ENCODE results near the gene CREB3L4. TPM values are rescaled to one million over a fixed set of nuclear protein-coding genes. Genes with fewer than 3 reads are reported as not detected.
"Not testable (repeated sequence)": the region's sequence is repeated elsewhere in the genome, so short reads cannot be mapped to it uniquely, and the experiment has no call there.

The CREB3L4 gene
- polyA plus RNA-seq, 4 donors, result 31.4 to 37.0 (median 34.8) TPM

DNA sequence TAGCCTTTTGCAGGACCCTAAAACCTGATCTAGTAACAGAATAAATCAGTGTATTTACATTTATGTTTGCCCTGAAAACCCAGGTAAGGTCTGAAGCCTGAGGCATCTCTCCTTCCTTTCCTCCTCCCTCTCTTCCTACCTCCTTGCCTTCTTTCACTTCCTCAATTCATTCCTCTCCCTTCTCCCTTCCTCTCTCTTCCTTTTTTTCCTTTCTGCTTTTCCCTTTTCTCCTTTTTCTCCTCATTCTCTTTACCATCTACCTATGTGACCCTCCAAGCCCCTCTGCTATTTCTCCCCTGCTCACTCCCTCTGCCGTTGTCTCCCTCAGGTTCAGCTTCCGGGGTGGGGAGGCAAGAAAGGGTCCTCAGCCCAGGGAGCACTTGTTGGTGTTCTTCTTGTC is 14.0 kb downstream of the CREB3L4 start:
- DNase-seq (ENCODE audit: low read depth in 4 of 4, low spot score in 3 of 4), result not testable (repeated sequence)

DNA sequence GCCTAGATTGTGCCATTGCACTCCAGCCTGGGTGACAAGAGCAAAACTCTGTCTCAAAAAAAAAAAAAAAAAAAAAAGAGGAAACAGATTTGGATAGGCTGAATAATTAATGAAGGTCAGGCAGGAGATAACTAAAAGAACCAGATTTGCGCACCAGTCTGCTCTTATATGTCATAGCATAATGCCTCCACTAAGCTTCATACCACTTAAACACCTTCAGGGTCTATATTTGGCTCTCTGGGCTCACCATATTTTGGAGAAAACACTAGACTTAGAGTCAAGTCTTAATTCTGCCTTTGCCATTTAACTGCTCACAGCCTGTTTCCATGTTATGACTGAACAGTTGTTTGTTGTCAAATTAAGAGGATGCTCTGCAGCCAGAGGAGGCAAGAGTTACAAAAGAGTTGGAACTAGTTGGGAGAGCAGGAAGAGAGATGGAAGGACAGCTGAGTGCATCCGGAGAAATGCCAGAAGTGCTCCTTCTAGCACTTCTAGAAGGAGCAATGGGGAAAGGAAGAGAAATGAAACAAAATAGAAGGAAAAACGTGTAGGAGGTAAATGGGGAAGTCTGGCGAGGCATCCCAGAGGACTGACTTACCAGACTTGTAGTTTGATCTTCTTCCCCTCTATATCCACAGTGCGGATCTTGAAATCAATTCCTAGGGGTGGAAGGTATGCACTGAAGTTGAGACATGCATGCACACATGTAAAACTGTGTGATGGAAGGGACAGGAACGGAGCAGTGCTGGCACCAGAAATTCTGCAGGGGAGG is 16.6 kb downstream of the CREB3L4 start:
- no peak for DNase-seq (ENCODE audit: low read depth in 4 of 4, low spot score in 3 of 4)

- no peak for DNase-seq (ENCODE audit: low read depth in 4 of 4, low spot score in 3 of 4)
Observed at GRCh38 chr1:153985341-153985912, 17.7 kb downstream of the CREB3L4 start.

DNA sequence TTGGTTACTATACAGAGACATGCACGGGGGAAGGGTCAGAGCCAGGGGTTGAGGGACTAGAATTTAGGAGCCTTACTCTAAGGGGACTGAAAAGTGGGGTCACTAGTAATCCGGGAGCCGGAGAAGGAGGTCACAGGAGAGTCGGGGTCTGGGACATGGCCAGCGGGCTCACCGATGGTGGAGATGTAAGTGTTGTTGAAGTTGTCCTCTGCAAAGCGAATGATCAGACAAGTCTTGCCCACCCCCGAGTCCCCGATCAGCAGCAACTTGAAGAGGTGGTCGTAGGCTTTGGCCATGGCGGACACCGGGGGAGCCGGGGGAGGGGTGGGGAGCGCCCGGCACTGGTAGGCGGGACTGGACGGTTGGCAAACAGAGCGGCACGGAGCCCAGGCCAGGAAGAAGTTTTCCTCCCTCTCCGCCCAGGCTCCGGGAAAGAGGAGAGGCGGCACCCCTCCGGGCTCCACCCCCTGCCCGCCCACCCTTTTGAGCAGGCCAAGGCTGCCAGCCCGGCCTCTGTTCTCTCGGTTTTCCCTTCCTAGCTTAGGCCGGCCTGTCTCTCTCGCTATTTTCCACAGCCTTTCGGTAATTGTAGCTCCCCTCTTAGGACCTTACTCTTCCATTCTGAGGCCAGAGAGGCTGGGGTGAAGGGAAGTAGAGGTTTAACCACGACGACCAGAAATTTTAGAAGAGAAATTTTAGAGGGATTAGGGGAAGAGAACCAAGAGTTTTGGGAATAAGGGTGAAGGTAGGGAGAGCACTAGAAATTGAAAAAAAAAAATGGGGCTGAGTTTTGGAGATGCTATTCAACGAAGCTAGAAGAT is 18.4 kb downstream of the CREB3L4 start, which contains the start of gene RAB13:
RAB13 (minus strand) TSS at position 399 of the 821 bp plus-strand sequence; CDS start at position 296, 103 bp downstream.
- DNase-seq (ENCODE audit: low read depth in 4 of 4, low spot score in 3 of 4), result peak in 2 of 4 donors; percentile 67 to 80

- no peak for DNase-seq (ENCODE audit: low read depth in 4 of 4, low spot score in 3 of 4)
Observed at GRCh38 chr1:153987621-153988020, 19.9 kb downstream of the CREB3L4 start.

DNA sequence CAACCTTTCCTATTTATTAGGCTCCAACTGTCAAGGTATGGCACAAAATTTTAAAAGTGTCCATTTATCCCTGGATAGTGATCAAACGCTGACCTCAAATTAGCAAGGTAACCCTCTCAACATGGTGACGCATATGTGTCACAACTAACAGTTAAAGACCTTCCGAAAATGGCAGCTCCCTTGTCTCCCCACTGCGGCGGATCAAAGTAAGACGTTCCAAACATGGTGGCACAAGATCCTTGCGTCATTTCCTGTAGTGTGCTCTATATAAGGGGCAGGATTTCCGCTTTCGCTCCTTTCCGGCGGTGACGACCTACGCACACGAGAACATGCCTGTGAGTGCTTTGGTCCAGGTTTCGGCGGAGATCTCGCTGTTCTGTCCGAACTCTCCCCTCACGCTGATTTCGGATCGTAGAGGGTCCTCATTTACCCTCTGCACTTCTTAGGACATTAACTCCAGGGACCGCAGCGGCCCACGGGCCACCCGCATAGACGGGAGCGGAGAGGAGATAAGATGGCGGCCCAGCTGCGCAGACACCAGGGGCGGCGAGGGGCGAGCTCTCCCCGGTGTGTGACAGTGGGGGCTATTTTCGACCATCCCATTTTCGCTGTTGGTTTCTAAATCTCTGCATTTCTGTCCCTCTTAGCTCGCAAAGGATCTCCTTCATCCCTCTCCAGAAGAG is 22.9 kb downstream of the CREB3L4 start, which contains the start of gene RPS27:
RPS27 (plus strand) TSS at position 295 of the 683 bp plus-strand sequence; CDS start at position 330, 35 bp downstream.
- DNase-seq (ENCODE audit: low read depth in 4 of 4, low spot score in 3 of 4), result peak; percentile 96 to 98 (median 98)

GRCh38 chr1:153991151-153991630 is 23.5 kb downstream of the CREB3L4 start:
- no peak for DNase-seq (ENCODE audit: low read depth in 4 of 4, low spot score in 3 of 4)

- DNase-seq (ENCODE audit: low read depth in 4 of 4, low spot score in 3 of 4), result no peak
Observed at GRCh38 chr1:153991806-153992205, 24.1 kb downstream of the CREB3L4 start.

- no peak for DNase-seq (ENCODE audit: low read depth in 4 of 4, low spot score in 3 of 4)
Observed at GRCh38 chr1:153995202-153995601, 27.5 kb downstream of the CREB3L4 start.

DNA sequence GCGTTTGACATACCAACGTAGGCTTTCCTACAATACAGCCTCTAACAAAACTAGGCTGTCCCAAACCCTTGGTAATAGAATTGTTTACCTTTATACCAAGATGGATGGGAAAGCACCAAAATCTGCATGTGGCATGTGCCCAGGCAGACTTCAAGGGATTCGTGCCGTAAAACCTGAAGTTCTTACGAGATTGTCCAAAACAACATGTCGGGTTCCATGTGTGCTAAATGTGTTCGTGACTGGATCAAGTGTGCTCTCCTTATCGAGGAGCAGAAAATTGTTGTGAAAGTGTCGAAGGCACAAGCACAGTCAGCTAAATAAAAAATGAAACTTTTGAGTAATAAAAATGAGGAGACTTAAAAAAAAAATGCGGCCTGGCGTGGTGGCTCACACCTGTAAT is 27.9 kb downstream of the CREB3L4 start:
- no peak for DNase-seq (ENCODE audit: low read depth in 4 of 4, low spot score in 3 of 4)

- DNase-seq (ENCODE audit: low read depth in 4 of 4, low spot score in 3 of 4), result not testable (repeated sequence)
Observed at GRCh38 chr1:153996882-153997281, 29.2 kb downstream of the CREB3L4 start.

DNA sequence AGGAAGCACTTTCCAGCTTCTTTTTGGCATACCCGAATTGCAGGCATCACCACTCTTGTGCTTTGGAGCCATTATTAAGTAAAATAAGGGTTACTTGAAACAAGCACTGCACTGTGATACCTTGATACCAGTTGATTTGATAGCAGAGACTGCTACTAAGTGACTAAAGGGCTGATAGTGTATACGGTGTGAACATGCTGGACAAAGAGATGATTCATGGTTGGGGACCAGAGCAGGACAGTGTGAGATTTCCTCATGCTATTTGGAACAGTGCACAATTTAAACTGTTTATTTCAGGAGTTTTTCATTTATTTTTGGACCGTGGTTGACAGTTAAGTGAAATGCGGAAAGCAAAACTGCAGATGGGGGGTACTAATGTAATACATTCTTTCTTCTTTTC is 32.7 kb downstream of the CREB3L4 start:
- no peak for DNase-seq (ENCODE audit: low read depth in 4 of 4, low spot score in 3 of 4)

GRCh38 chr1:154006136-154006535 is 38.4 kb downstream of the CREB3L4 start:
- DNase-seq (ENCODE audit: low read depth in 4 of 4, low spot score in 3 of 4), result no peak

DNA sequence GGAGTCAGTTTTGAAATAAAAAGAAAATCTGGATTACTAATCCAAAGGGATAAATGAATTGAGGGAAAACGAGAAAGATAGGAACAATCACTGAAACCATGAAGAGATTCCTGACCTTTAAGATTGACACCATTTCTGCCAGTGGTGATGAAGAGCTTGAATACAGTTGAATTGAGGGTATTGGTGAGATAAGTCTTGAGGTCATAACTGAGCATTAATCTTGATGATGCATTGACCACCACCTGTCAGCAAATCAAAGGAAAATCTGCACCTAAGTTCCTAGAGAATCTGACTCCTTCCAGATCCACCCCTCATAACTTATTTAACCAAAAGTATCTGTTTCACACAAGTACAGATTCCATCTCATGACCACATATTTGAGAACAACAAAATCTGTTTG is 44.4 kb downstream of the CREB3L4 start:
- no peak for DNase-seq (ENCODE audit: low read depth in 4 of 4, low spot score in 3 of 4)

GRCh38 chr1:154012543-154012942 is 44.8 kb downstream of the CREB3L4 start:
- DNase-seq (ENCODE audit: low read depth in 4 of 4, low spot score in 3 of 4), result not testable (repeated sequence)

DNA sequence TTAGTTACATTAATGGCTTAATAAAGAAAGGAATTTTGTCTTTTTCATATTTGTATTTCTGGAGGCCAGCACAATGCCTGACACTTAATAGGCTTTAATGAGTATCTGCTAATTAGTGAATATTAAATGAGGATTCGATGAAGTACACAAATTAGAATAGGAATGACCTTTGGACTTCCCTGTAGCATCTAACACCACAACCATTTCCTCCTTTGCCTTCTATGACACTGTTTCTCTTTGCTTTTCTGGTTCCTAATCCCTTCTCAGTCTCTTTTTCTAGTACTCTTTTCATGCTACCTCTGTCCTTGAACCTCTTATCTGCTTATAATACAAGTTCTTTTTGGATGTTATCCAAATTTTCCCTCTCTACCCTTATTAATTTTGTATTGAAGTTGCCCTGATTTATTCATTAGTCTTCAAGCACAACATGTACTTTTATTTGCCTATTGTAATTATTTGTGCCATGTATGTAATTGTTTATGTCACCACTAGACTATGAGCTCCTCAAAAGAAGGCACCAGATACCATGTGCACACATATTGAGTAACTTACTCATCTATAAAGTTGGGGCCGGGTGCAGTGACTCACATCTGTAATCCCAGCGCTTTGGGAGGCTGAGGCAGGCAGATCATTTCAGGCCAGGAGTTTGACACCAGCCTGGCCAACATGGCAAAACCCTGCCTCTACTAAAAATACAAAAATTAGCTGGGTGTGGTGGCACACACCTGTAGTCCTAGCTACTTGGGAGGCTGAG is 46.6 kb downstream of the CREB3L4 start:
- DNase-seq (ENCODE audit: low read depth in 4 of 4, low spot score in 3 of 4), result no peak

DNA sequence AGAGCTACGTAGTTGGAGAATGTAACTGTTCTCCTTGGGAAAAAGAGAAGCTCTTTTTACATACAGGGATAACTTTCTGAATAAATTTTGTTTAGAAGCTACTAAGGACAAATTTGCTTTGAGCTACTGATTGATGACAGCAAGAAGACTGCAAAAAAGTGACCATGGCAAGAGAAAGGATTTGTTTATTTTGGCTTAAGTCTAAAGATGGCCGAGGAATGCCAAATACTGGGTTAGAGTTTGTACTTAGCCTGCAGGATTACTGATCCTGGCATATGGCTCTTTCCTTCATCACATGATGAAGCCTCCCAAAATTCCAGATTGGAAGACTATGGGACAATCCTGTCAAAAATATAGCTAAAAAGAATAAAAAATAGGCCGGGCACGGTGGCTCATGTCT is 51.6 kb downstream of the CREB3L4 start:
- no peak for DNase-seq (ENCODE audit: low read depth in 4 of 4, low spot score in 3 of 4)

DNA sequence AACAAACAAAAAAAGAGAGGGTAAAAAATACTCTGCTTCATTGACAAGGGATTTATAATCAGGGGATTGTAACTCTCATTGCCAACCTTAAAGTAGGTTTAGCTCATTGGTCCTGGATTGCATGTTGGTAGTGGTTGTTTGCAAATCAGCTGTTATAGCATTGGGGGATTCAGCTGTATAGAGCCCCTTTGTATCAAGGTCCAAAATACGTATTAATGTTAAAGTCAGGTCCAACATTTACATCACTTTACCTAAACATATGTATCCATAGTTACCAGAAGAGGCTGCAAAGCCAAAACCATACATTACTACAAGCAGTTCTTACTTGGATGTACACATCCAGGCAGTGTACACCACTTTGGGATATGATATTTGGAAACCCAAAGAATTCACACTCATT is 52.2 kb downstream of the CREB3L4 start:
- no peak for DNase-seq (ENCODE audit: low read depth in 4 of 4, low spot score in 3 of 4)

Data from right renal pelvis (tissue), 4 donors.